GM19455 (cell line): Measurements from ENCODE around the gene ABCA2.

Source experiments
- ATAC-seq: cut with Tn5 transposase; IDR thresholded peaks from one replicate; pipeline ENCODE4 v1.9.1; 2021; ENCODE audit not compliant: unreplicated experiment

Gene ABCA2

GRCh38 chr9:136983656-136984314 is 44.3 kb downstream of the ABCA2 start:
- ATAC-seq: no peak

- ATAC-seq: no peak
Observed at GRCh38 chr9:136983167-136983566, 44.9 kb downstream of the ABCA2 start.

GRCh38 chr9:136982232-136983051 is 45.6 kb downstream of the ABCA2 start, which contains the start of gene LCNL1:
LCNL1 (plus strand) TSS chr9:136982993; CDS start chr9:136983587, 594 bp downstream.
- no peak for ATAC-seq

GRCh38 chr9:136981588-136982231 is 46.3 kb downstream of the ABCA2 start:
- no peak for ATAC-seq

GRCh38 chr9:136980669-136981478 is 47.2 kb downstream of the ABCA2 start:
- ATAC-seq: no peak

- ATAC-seq: no peak
Observed at GRCh38 chr9:136979769-136980587, 48.1 kb downstream of the ABCA2 start.

- ATAC-seq: no peak
Observed at GRCh38 chr9:136978865-136979544, 49.0 kb downstream of the ABCA2 start.

GRCh38 chr9:136978073-136978864 is 49.8 kb downstream of the ABCA2 start:
- no peak for ATAC-seq

GRCh38 chr9:136977649-136978072 is 50.4 kb downstream of the ABCA2 start:
- ATAC-seq: no peak

- ATAC-seq: no peak
Observed at GRCh38 chr9:136977223-136977622, 50.8 kb downstream of the ABCA2 start, which contains the start of gene PTGDS. PTGDS (plus strand) TSS chr9:136977504; CDS start chr9:136977579, 75 bp downstream.

GRCh38 chr9:136975644-136976043 is 52.4 kb downstream of the ABCA2 start:
- ATAC-seq: no peak

- no peak for ATAC-seq
Observed at GRCh38 chr9:136974817-136975535, 53.1 kb downstream of the ABCA2 start.

GRCh38 chr9:136973618-136974617 is 54.1 kb downstream of the ABCA2 start:
- ATAC-seq: no peak

- ATAC-seq: no peak
Observed at GRCh38 chr9:136972743-136973142, 55.3 kb downstream of the ABCA2 start.

- no peak for ATAC-seq
Observed at GRCh38 chr9:136972335-136972734, 55.7 kb downstream of the ABCA2 start.

GRCh38 chr9:136971746-136972145 is 56.3 kb downstream of the ABCA2 start:
- ATAC-seq: no peak

GRCh38 chr9:136970361-136970760 is 57.7 kb downstream of the ABCA2 start:
- ATAC-seq: no peak
